ENCODE data around the gene RTN4RL1.

The RTN4RL1 gene

GRCh38 chr17:2035541-2036488, 10.7 kb upstream of the RTN4RL1 start:
- Histone ChIP-seq H3K4me3 (ENCODE audit: low read depth, low read length) (no peak overlapping the region), H3K36me3 (ENCODE audit: control insufficient read depth, insufficient read depth, low read length) (no peaks in the 10 kb centered on the region), H3K4me2 (ENCODE audit: low read length) (no peak overlapping the region), H3K4me1 (peaks cover 3% of the 10 kb centered on the region), H3K9me3 (ENCODE audit: control insufficient read depth, low read length) (no peaks in the 10 kb centered on the region), H3K27ac (no peak overlapping the region), H3K9ac (no peak overlapping the region), H2AFZ (no peak overlapping the region), H3K27me3 (ENCODE audit: control insufficient read depth, insufficient read depth, low read length) (no peaks in the 10 kb centered on the region), H3K79me2 (peaks cover 14% of the 10 kb centered on the region)
- TF ChIP-seq, protein P1, sequence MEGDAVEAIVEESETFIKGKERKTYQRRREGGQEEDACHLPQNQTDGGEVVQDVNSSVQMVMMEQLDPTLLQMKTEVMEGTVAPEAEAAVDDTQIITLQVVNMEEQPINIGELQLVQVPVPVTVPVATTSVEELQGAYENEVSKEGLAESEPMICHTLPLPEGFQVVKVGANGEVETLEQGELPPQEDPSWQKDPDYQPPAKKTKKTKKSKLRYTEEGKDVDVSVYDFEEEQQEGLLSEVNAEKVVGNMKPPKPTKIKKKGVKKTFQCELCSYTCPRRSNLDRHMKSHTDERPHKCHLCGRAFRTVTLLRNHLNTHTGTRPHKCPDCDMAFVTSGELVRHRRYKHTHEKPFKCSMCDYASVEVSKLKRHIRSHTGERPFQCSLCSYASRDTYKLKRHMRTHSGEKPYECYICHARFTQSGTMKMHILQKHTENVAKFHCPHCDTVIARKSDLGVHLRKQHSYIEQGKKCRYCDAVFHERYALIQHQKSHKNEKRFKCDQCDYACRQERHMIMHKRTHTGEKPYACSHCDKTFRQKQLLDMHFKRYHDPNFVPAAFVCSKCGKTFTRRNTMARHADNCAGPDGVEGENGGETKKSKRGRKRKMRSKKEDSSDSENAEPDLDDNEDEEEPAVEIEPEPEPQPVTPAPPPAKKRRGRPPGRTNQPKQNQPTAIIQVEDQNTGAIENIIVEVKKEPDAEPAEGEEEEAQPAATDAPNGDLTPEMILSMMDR (IDR thresholded peaks at IDR 0.05) = no peak

GRCh38 chr17:2034806-2035540, 9.8 kb upstream of the RTN4RL1 start:
- Histone ChIP-seq H3K9ac (no peak overlapping the region), H3K27me3 (ENCODE audit: control insufficient read depth, insufficient read depth, low read length) (no peaks in the 10 kb centered on the region), H3K9me3 (ENCODE audit: control insufficient read depth, low read length) (no peaks in the 10 kb centered on the region), H3K36me3 (ENCODE audit: control insufficient read depth, insufficient read depth, low read length) (no peaks in the 10 kb centered on the region), H3K4me1 (no peaks in the 10 kb centered on the region), H3K79me2 (peaks cover 15% of the 10 kb centered on the region), H3K27ac (no peak overlapping the region), H3K4me3 (ENCODE audit: low read depth, low read length) (no peak overlapping the region), H2AFZ (no peak overlapping the region), H3K4me2 (ENCODE audit: low read length) (no peak overlapping the region)
- TF ChIP-seq, protein P1 (IDR thresholded peaks at IDR 0.05) = no peak

DNA sequence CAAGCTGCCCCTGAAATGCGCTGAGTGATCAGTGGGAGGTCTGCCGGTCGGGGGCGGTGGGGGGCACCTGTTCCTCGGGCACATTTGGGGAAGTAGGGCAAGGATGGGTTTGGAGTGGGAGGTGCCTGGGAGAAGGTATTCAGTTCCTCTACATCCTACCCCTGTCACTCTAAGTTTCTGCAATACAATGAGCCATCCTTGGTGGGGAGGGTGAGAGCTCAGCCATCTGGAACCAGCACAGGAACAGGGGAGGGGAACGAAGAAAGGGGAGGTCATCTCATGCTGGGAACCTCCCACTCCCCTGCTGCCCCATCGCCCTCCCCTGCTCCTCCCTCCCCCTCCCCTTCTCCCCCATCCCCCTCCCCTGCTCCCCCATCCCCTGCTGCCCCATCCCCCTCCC, 9.0 kb upstream of the RTN4RL1 start:
- Histone ChIP-seq H2AFZ (no peak overlapping the region), H3K9ac (no peak overlapping the region), H3K4me3 (ENCODE audit: low read depth, low read length) (no peak overlapping the region), H3K4me1 (no peaks in the 10 kb centered on the region), H3K27ac (no peak overlapping the region), H3K79me2 (peaks cover 15% of the 10 kb centered on the region), H3K27me3 (ENCODE audit: control insufficient read depth, insufficient read depth, low read length) (no peaks in the 10 kb centered on the region), H3K36me3 (ENCODE audit: control insufficient read depth, insufficient read depth, low read length) (no peaks in the 10 kb centered on the region), H3K4me2 (ENCODE audit: low read length) (no peak overlapping the region), H3K9me3 (ENCODE audit: control insufficient read depth, low read length) (no peaks in the 10 kb centered on the region)
- TF ChIP-seq, protein P1 (IDR thresholded peaks at IDR 0.05) = no peak

GRCh38 chr17:2033153-2033552, 8.0 kb upstream of the RTN4RL1 start:
- Histone ChIP-seq H3K36me3 (ENCODE audit: control insufficient read depth, insufficient read depth, low read length) (no peaks in the 10 kb centered on the region), H3K9ac (no peak overlapping the region), H2AFZ (no peak overlapping the region), H3K9me3 (ENCODE audit: control insufficient read depth, low read length) (no peaks in the 10 kb centered on the region), H3K4me2 (ENCODE audit: low read length) (no peak overlapping the region), H3K4me1 (no peaks in the 10 kb centered on the region), H3K79me2 (peaks cover 15% of the 10 kb centered on the region), H3K4me3 (ENCODE audit: low read depth, low read length) (no peak overlapping the region), H3K27me3 (ENCODE audit: control insufficient read depth, insufficient read depth, low read length) (no peaks in the 10 kb centered on the region), H3K27ac (no peak overlapping the region)
- TF ChIP-seq, protein P1 (IDR thresholded peaks at IDR 0.05) = no peak
